GM18873 (cell line): ENCODE data around the gene NPNT.
"Not testable (repeated sequence)": the region's sequence is repeated elsewhere in the genome, so short reads cannot be mapped to it uniquely, and the experiment has no call there.

Source experiments
- ATAC-seq: cut with Tn5 transposase; IDR thresholded peaks from one replicate; pipeline ENCODE4 v1.9.1; 2021; ENCODE audit warnings: mild to moderate bottlenecking, moderate library complexity, moderate number of reproducible peaks; ENCODE audit not compliant: unreplicated experiment, low FRiP score

The NPNT gene

GRCh38 chr4:105894660-105895582 is at the start of gene NPNT:
TSS of gene NPNT (plus strand) at chr4:105895471. CDS start at chr4:105895653, 182 bp downstream.
- ATAC-seq = no peak

- no peak for ATAC-seq
Observed at GRCh38 chr4:105845559-105845958, 49.7 kb upstream of the NPNT start.

- ATAC-seq = not testable (repeated sequence)
Observed at GRCh38 chr4:105848359-105848758, 46.9 kb upstream of the NPNT start.

- ATAC-seq = no peak
Observed at GRCh38 chr4:105851196-105851595, 44.1 kb upstream of the NPNT start.

GRCh38 chr4:105852230-105852629 is 43.0 kb upstream of the NPNT start:
- not testable (repeated sequence) for ATAC-seq

GRCh38 chr4:105858466-105859040 is 36.7 kb upstream of the NPNT start:
- no peak for ATAC-seq

- ATAC-seq = no peak
Observed at GRCh38 chr4:105859233-105859632, 36.0 kb upstream of the NPNT start.

- ATAC-seq = no peak
Observed at GRCh38 chr4:105870963-105871362, 24.3 kb upstream of the NPNT start.

GRCh38 chr4:105871997-105872396 is 23.3 kb upstream of the NPNT start:
- ATAC-seq = no peak

- ATAC-seq = no peak
Observed at GRCh38 chr4:105875233-105875632, 20.0 kb upstream of the NPNT start.

GRCh38 chr4:105878668-105879067 is 16.6 kb upstream of the NPNT start:
- no peak for ATAC-seq

- no peak for ATAC-seq
Observed at GRCh38 chr4:105887508-105887907, 7.8 kb upstream of the NPNT start.

- ATAC-seq = peak; percentile 39
Observed at GRCh38 chr4:105895583-105896460, 551 bp downstream of the NPNT start.

GRCh38 chr4:105896461-105896942 is 1.2 kb downstream of the NPNT start:
- ATAC-seq = peak; percentile 12

- no peak for ATAC-seq
Observed at GRCh38 chr4:105896984-105897775, 1.9 kb downstream of the NPNT start.

GRCh38 chr4:105900541-105900940 is 5.3 kb downstream of the NPNT start:
- no peak for ATAC-seq

- ATAC-seq = no peak
Observed at GRCh38 chr4:105902550-105903262, 7.4 kb downstream of the NPNT start.

GRCh38 chr4:105909787-105910281 is 14.6 kb downstream of the NPNT start:
- ATAC-seq = no peak

- ATAC-seq = no peak
Observed at GRCh38 chr4:105911426-105911825, 16.2 kb downstream of the NPNT start.
